IPS-NIHi7 (cell line): Measurements from ENCODE around the gene SEPTIN2.
"Not testable (repeated sequence)": the region's sequence is repeated elsewhere in the genome, so short reads cannot be mapped to it uniquely, and the experiment has no call there.

Experiments
- DNase-seq: peaks from one replicate; pipeline ENCODE4 v3.0.0; 2012; ENCODE audit warnings: mixed read lengths; ENCODE audit errors: extremely low spot score

SEPTIN2 gene

GRCh38 chr2:241288324-241288888 lies 27.3 kb upstream of the SEPTIN2 start:
- DNase-seq: no peak

- no peak for DNase-seq
Observed at GRCh38 chr2:241289053-241289452, 26.7 kb upstream of the SEPTIN2 start.

GRCh38 chr2:241289597-241289996 lies 26.1 kb upstream of the SEPTIN2 start:
- no peak for DNase-seq

- DNase-seq: no peak
Observed at GRCh38 chr2:241291153-241291552, 24.6 kb upstream of the SEPTIN2 start.

GRCh38 chr2:241291977-241292376 lies 23.7 kb upstream of the SEPTIN2 start:
- DNase-seq: no peak

GRCh38 chr2:241293378-241293797 lies 22.3 kb upstream of the SEPTIN2 start:
- DNase-seq: not testable (repeated sequence)

GRCh38 chr2:241295326-241296095 lies 20.2 kb upstream of the SEPTIN2 start:
- no peak for DNase-seq

GRCh38 chr2:241296767-241297166 lies 19.0 kb upstream of the SEPTIN2 start:
- DNase-seq: no peak

- DNase-seq: no peak
Observed at GRCh38 chr2:241298673-241299072, 17.1 kb upstream of the SEPTIN2 start.

GRCh38 chr2:241300000-241300399 lies 15.7 kb upstream of the SEPTIN2 start:
- no peak for DNase-seq

- DNase-seq: no peak
Observed at GRCh38 chr2:241302083-241302482, 13.6 kb upstream of the SEPTIN2 start.

- DNase-seq: no peak
Observed at GRCh38 chr2:241302759-241303651, 12.7 kb upstream of the SEPTIN2 start.

GRCh38 chr2:241304039-241304670 lies 11.6 kb upstream of the SEPTIN2 start:
- DNase-seq: no peak

GRCh38 chr2:241307055-241307454 lies 8.7 kb upstream of the SEPTIN2 start:
- no peak for DNase-seq

GRCh38 chr2:241308267-241308666 lies 7.5 kb upstream of the SEPTIN2 start:
- DNase-seq: no peak

- DNase-seq: no peak
Observed at GRCh38 chr2:241308832-241309500, 6.8 kb upstream of the SEPTIN2 start.

GRCh38 chr2:241309684-241310117 lies 6.0 kb upstream of the SEPTIN2 start:
- DNase-seq: no peak

- DNase-seq: no peak
Observed at GRCh38 chr2:241310917-241311566, 4.7 kb upstream of the SEPTIN2 start.

- no peak for DNase-seq
Observed at GRCh38 chr2:241312082-241312481, 3.6 kb upstream of the SEPTIN2 start.

- DNase-seq: no peak
Observed at GRCh38 chr2:241313543-241314095, 2.1 kb upstream of the SEPTIN2 start.
